HCT116 (cell line): ENCODE measurements around the gene LFNG.
"Not testable (repeated sequence)": the region's sequence is repeated elsewhere in the genome, so short reads cannot be mapped to it uniquely, and the experiment has no call there.

Experiments used
- TCF7L2 ChIP-seq: IDR thresholded peaks from 2 replicates; pipeline ENCODE4 v1.7.0; 2011; ENCODE audit warnings: borderline replicate concordance, inconsistent platforms; ENCODE audit not compliant: insufficient read depth, insufficient read length; ENCODE audit errors: extremely low read depth
- TF ChIP-seq, protein P1 (sequence below): IDR thresholded peaks from 2 replicates; pipeline ENCODE4 v1.6.1; 2012

DNA sequence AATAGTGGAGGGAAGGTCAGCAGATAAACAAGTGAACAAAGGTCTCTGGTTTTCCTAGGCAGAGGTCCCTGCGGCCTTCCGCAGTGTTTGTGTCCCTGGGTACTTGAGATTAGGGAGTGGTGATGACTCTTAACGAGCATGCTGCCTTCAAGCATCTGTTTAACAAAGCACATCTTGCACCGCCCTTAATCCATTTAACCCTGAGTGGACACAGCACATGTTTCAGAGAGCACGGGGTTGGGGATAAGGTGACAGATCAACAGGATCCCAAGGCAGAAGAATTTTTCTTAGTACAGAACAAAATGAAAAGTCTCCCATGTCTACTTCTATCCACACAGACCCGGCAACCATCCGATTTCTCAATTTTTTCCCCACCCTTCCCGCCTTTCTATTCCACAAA, 14.0 kb downstream of the LFNG start:
- TF ChIP-seq TCF7L2, result not testable (repeated sequence)
- TF ChIP-seq, protein P1, sequence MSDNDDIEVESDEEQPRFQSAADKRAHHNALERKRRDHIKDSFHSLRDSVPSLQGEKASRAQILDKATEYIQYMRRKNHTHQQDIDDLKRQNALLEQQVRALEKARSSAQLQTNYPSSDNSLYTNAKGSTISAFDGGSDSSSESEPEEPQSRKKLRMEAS, result not testable (repeated sequence)
